ENCODE results near the gene SDHAF1. TPM values are rescaled to one million over a fixed set of nuclear protein-coding genes. Genes with fewer than 3 reads are reported as not detected.

The SDHAF1 gene
- total and polyA plus RNA-seq, 2 donors (not counting 1 experiment from before 2014, with no cell fraction given) = 22.0 to 24.6 TPM

GRCh38 chr19:35991731-35992450 lies 3.1 kb upstream of the SDHAF1 start:
- Histone ChIP-seq H3K27me3 (replicated peaks in 1 of 4; ENCODE audit: control extremely low read depth in 1 of 4, control insufficient read depth in 3 of 4, insufficient read depth in 4 of 4, low read length in 3 of 4) (peaks cover 0 to 4% (median 0%) of the 10 kb centered on the region in 4 experiments), H3K27ac (ENCODE audit: low read length in 2 of 2) (no peak overlapping the region), H3K9ac (ENCODE audit: low read length) (no peak overlapping the region), H3K79me2 (ENCODE audit: control insufficient read depth, insufficient read depth, low read length) (peaks cover 24% of the 10 kb centered on the region), H3K4me3 (ENCODE audit: control extremely low read depth in 1 of 5, extremely low read depth in 1 of 5, insufficient read depth in 1 of 5, low read depth in 2 of 5, low read length in 4 of 5) (no peak overlapping the region), H3K9me3 (ENCODE audit: control extremely low read depth in 1 of 3, control insufficient read depth in 2 of 3, insufficient read depth in 1 of 3, low read length in 2 of 3) (peaks cover 0 to 13% (median 0%) of the 10 kb centered on the region in 3 donors), H3K36me3 (replicated peaks in 1 of 2; ENCODE audit: control extremely low read depth in 1 of 2, control insufficient read depth in 1 of 2, extremely low read depth in 1 of 2, insufficient read depth in 2 of 2, low read length in 1 of 2) (no peaks in the 10 kb centered on the region), H4K20me1 (ENCODE audit: control insufficient read depth, insufficient read depth, low read length, poor library complexity, severe bottlenecking) (peaks cover 18% of the 10 kb centered on the region), H2AFZ (ENCODE audit: insufficient read depth, low read depth, low read length, poor library complexity, severe bottlenecking) (no peak overlapping the region), H3K4me1 (ENCODE audit: control insufficient read depth in 2 of 2, insufficient read depth in 2 of 2, low read length in 2 of 2) (peaks cover 18 to 30% of the 10 kb centered on the region in 2 donors), H3K4me2 (replicated peaks; ENCODE audit: low read depth, low read length, poor library complexity, severe bottlenecking) (no peak overlapping the region)
- Mint-ChIP-seq H3K27me3 (no peaks in the 10 kb centered on the region), H3K27ac (no peak overlapping the region), H3K9me3 (ENCODE audit: insufficient read depth) (no peaks in the 10 kb centered on the region), H3K4me3 (no peak overlapping the region), H3K4me1 (peaks cover 24% of the 10 kb centered on the region)
- WGBS (ENCODE audit: insufficient coverage) = 93% methylated on average over 6 of the region's 7 CpGs
- ChIA-PET POLR2A (interaction anchor here (0.6 kb wide), 1 partner anchor 11 kb away, joined by 3 read pairs; no protein-coding TSS in a partner anchor), CTCF (interaction anchor here (0.7 kb wide), 1 partner anchor 11 kb away, joined by 3 read pairs; no protein-coding TSS in a partner anchor)
- no peak for DNase-seq
- TF ChIP-seq, protein P1, sequence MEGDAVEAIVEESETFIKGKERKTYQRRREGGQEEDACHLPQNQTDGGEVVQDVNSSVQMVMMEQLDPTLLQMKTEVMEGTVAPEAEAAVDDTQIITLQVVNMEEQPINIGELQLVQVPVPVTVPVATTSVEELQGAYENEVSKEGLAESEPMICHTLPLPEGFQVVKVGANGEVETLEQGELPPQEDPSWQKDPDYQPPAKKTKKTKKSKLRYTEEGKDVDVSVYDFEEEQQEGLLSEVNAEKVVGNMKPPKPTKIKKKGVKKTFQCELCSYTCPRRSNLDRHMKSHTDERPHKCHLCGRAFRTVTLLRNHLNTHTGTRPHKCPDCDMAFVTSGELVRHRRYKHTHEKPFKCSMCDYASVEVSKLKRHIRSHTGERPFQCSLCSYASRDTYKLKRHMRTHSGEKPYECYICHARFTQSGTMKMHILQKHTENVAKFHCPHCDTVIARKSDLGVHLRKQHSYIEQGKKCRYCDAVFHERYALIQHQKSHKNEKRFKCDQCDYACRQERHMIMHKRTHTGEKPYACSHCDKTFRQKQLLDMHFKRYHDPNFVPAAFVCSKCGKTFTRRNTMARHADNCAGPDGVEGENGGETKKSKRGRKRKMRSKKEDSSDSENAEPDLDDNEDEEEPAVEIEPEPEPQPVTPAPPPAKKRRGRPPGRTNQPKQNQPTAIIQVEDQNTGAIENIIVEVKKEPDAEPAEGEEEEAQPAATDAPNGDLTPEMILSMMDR (IDR thresholded peaks at IDR 0.05) = no peak
- TF ChIP-seq EZH2 (IDR thresholded peaks at IDR 0.05; ENCODE audit: borderline replicate concordance, insufficient read depth, low read depth, low read length, poor library complexity, severe bottlenecking) = no peak
- ATAC-seq (ENCODE audit: low read depth) = no peak
- intact Hi-C loops (cut with micrococcal nuclease) = loop anchor here (10.0 kb wide), 1 partner anchor 583 kb away; the partner anchor contains the start of gene ZNF529
